Measurements from ENCODE around the gene RABGGTA.

DNA sequence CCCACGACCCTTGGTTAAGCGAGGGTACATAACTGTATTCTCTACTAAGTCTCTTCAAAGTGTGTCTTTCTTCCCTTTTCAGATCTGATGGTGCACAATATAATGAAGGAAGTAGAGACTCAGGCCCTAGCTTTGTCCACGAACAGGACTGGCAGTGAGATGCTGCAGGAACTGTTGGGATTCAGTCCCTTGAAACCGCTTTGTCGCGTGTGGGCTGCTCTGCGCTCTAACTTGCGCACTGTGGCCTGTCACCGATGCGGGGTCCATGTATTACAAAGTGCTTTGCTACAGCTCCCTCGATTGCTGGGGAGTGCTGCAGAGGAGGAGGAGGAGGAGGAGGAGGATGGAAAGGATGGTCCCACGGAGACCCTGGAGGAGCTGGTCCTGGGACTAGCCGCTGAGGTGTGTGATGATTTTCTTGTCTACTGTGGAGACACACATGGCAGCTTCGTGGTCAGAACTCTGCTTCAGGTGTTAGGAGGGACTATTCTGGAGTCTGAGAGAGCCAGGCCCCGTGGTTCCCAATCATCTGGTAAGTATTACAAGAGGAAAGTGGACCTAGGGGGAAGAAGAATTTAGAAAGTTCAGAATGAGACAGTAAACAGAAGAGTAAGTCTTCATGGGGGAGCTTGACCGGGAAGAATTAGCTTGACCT lies 29.1 kb upstream of the RABGGTA start:
- TF ChIP-seq, protein P1, sequence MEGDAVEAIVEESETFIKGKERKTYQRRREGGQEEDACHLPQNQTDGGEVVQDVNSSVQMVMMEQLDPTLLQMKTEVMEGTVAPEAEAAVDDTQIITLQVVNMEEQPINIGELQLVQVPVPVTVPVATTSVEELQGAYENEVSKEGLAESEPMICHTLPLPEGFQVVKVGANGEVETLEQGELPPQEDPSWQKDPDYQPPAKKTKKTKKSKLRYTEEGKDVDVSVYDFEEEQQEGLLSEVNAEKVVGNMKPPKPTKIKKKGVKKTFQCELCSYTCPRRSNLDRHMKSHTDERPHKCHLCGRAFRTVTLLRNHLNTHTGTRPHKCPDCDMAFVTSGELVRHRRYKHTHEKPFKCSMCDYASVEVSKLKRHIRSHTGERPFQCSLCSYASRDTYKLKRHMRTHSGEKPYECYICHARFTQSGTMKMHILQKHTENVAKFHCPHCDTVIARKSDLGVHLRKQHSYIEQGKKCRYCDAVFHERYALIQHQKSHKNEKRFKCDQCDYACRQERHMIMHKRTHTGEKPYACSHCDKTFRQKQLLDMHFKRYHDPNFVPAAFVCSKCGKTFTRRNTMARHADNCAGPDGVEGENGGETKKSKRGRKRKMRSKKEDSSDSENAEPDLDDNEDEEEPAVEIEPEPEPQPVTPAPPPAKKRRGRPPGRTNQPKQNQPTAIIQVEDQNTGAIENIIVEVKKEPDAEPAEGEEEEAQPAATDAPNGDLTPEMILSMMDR (IDR thresholded peaks at IDR 0.05) = no peak
- no peak for TF ChIP-seq POLR2A (IDR thresholded peaks at IDR 0.05)

Data from right lobe of liver (tissue), 4 donors.